DMS114 treated with DMSO at 0.1 percent for 48 hours (cell line): Measurements from ENCODE around the gene OR10T2.
"Not testable (repeated sequence)": the region's sequence is repeated elsewhere in the genome, so short reads cannot be mapped to it uniquely, and the experiment has no call there.

Experiments used
- DNase-seq: peaks from one replicate; lab custom pipeline; 2025; ENCODE audit not compliant: unreplicated experiment; lab: John Stamatoyannopoulos, UW

The OR10T2 gene

DNA sequence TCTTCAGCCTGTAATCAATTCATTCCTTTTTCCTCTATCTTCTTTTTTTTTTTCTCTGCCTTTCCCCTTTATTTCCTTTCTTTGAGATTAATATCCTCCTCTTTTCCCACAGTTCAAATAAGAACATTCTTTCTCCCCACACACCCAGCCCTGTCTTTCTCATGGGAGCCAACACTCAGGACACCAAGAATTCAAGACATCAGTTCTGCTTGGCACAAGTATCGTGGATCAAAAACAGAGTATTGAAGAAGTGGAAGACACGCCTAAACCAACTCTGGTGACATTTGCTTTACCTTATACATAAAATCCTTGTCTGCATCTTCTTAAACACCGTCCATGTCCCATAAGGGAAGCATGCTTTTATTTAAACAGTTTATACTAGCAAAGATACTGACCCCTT is 42.6 kb downstream of the OR10T2 start:
- no peak for DNase-seq

- DNase-seq: no peak
Measured at GRCh38 chr1:158355773-158356285, 43.4 kb downstream of the OR10T2 start.

DNA sequence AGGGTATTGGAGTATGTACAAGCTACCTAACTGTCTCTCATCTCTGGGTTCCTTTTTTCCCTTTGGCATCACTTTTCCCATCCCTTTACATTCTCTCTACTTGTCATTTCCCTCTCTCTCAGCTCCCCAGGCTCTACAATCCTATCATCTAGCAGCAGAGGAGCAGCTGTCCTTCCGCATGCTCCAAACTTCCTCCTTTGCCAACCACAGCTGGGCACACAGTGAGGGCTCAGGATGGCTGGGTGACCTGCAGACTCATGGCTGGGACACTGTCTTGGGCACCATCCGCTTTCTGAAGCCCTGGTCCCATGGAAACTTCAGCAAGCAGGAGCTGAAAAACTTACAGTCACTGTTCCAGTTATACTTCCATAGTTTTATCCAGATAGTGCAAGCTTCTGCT is 45.0 kb downstream of the OR10T2 start:
- DNase-seq: no peak

GRCh38 chr1:158353303-158354075 is 45.8 kb downstream of the OR10T2 start, which contains the start of gene CD1E:
Gene CD1E, plus strand, starts transcription at chr1:158353894. Its CDS starts 95 bp downstream, at chr1:158353989.
- no peak for DNase-seq

- DNase-seq: not testable (repeated sequence)
Measured at GRCh38 chr1:158348946-158349345, 50.3 kb downstream of the OR10T2 start.
